Measurements from ENCODE around the gene SERINC2.

The SERINC2 gene

GRCh38 chr1:31434101-31434871 lies 21.3 kb downstream of the SERINC2 start:
- DNase-seq (ENCODE audit: low read depth): no peak

- DNase-seq (ENCODE audit: low read depth): no peak
Measured at GRCh38 chr1:31434979-31435378, 22.0 kb downstream of the SERINC2 start.

- DNase-seq (ENCODE audit: low read depth): no peak
Measured at GRCh38 chr1:31435471-31436409, 22.7 kb downstream of the SERINC2 start.

GRCh38 chr1:31436596-31437432 lies 23.8 kb downstream of the SERINC2 start:
- DNase-seq (ENCODE audit: low read depth): no peak

GRCh38 chr1:31437433-31438037 lies 24.5 kb downstream of the SERINC2 start:
- no peak for DNase-seq (ENCODE audit: low read depth)

GRCh38 chr1:31439276-31439675 lies 26.3 kb downstream of the SERINC2 start:
- no peak for DNase-seq (ENCODE audit: low read depth)

- DNase-seq (ENCODE audit: low read depth): no peak
Measured at GRCh38 chr1:31441073-31441472, 28.1 kb downstream of the SERINC2 start.

- DNase-seq (ENCODE audit: low read depth): no peak
Measured at GRCh38 chr1:31441558-31441957, 28.5 kb downstream of the SERINC2 start.

GRCh38 chr1:31441970-31442647 lies 29.1 kb downstream of the SERINC2 start:
- DNase-seq (ENCODE audit: low read depth): no peak

- DNase-seq (ENCODE audit: low read depth): no peak
Measured at GRCh38 chr1:31442648-31442994, 29.6 kb downstream of the SERINC2 start.

GRCh38 chr1:31443673-31444072 lies 30.7 kb downstream of the SERINC2 start:
- no peak for DNase-seq (ENCODE audit: low read depth)

- DNase-seq (ENCODE audit: low read depth): no peak
Measured at GRCh38 chr1:31444725-31445448, 31.9 kb downstream of the SERINC2 start.

- no peak for DNase-seq (ENCODE audit: low read depth)
Measured at GRCh38 chr1:31445951-31446350, 32.9 kb downstream of the SERINC2 start.

GRCh38 chr1:31447210-31447609 lies 34.2 kb downstream of the SERINC2 start:
- no peak for DNase-seq (ENCODE audit: low read depth)

- no peak for DNase-seq (ENCODE audit: low read depth)
Measured at GRCh38 chr1:31453384-31454079, 40.5 kb downstream of the SERINC2 start.

GRCh38 chr1:31458287-31458896 lies 45.4 kb downstream of the SERINC2 start:
- DNase-seq (ENCODE audit: low read depth): no peak

GRCh38 chr1:31460027-31460426 lies 47.0 kb downstream of the SERINC2 start:
- no peak for DNase-seq (ENCODE audit: low read depth)

- no peak for DNase-seq (ENCODE audit: low read depth)
Measured at GRCh38 chr1:31467005-31467674, 54.1 kb downstream of the SERINC2 start.

GRCh38 chr1:31470794-31471315 lies 57.8 kb downstream of the SERINC2 start:
- DNase-seq (ENCODE audit: low read depth): no peak

All from HS-5 (cell line).